Urinary bladder (tissue), 4 donors: ENCODE results near the gene MACROD2. TPM values are rescaled to one million over a fixed set of nuclear protein-coding genes. Genes with fewer than 3 reads are reported as not detected.

Source experiments
- DNase-seq: peaks from one replicate; pipeline ENCODE4 v3.0.0-alpha.2; 2015; ENCODE audit errors: extremely low spot score
- H3K27ac ChIP-seq: one replicate; pipeline ENCODE4 v1.5.1; 2013; ENCODE audit warnings: low read depth, mild to moderate bottlenecking, moderate library complexity
- H3K36me3 ChIP-seq: one replicate; pipeline ENCODE4 v1.6.1; 2013; ENCODE audit warnings: mild to moderate bottlenecking, moderate library complexity; ENCODE audit not compliant: insufficient read depth
- H3K4me1 ChIP-seq: one replicate; pipeline ENCODE4 v1.6.1; 2013; ENCODE audit warnings: mild to moderate bottlenecking, moderate library complexity; ENCODE audit not compliant: insufficient read depth
- H3K4me3 ChIP-seq: one replicate; pipeline ENCODE4 v1.5.1; 2013; ENCODE audit warnings: low read depth, low read length
- WGBS: extraction: QIAGEN DNeasy Blood & Tissue Kit; methylation state at CpG from one replicate; pipeline ENCODE4 v1.1.7; 2013; 5-methylcytosine and 5-hydroxymethylcytosine counted together
- polyA plus RNA-seq: library from polyadenylated mRNA; stranded (reverse); fragments of 200-250 nt; gene quantifications from one replicate; pipeline ENCODE4 v1.2.3, GENCODE V29; 2013
- total RNA-seq: library from RNA; depleted of rRNA; stranded (reverse); fragments of >200 nt; gene quantifications from one replicate; pipeline ENCODE4 v1.2.3, GENCODE V29; 2014
- donor health status: healthy with polysubstance abuse.
- donor health status: healthy.

The MACROD2 gene
- total and polyA plus RNA-seq, 2 donors = 3.0 to 28.2 TPM

DNA sequence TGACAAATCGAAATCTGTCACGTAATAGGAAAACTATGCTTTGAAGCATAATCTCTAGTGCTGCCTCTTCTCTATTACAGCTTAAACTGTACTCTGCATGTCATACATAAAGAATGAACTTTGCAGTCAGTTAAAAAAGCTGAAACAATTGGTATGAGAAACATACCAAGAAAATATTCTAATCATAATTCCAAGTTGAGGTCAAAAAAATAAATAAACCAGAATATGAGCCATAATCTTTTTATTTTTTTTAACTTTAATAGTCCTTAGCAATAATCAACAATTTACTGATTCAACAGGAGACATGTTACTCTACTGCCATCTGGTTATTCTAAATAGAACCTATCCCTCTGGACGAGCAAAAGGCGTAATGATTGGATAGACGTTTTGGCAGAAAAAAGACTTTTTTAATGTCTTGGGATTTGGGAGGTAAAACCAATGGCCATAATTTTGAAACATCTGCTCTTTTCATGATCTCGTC is 566.5 kb downstream of the MACROD2 start:
- Histone ChIP-seq H3K4me1 (no peaks in the 10 kb centered on the region), H3K36me3 (no peaks in the 10 kb centered on the region), H3K4me3 (no peak overlapping the region), H3K27ac (no peak overlapping the region)
- 42% methylated on average over 6 of the region's 6 CpGs for WGBS
- DNase-seq = no peak

DNA sequence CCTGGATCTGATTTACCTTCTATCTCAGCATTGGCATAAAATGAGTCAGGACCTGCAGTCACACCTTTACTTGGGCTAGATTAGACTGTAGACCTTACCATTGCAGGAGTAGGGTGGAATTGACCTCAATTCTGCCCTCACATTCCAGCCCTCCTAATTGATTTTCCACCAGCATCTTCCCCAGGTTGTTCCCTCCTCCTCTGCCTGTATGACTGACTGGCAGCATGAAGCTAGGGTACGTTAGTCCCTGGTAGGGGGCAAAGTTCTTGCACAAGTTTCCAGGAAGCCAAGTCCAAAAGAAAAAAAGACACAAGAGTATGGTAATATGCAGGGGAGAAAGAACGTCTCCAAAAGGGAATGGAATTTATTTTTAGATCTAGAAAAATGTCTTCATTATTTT is 567.7 kb downstream of the MACROD2 start:
- no peak overlapping the region for H3K4me3 ChIP-seq
- 88% methylated on average over 2 of the region's 2 CpGs for WGBS
- no peak for DNase-seq
- no peaks in the 10 kb centered on the region for H3K4me1 ChIP-seq
- no peak overlapping the region for H3K27ac ChIP-seq
- H3K36me3 ChIP-seq = no peaks in the 10 kb centered on the region

DNA sequence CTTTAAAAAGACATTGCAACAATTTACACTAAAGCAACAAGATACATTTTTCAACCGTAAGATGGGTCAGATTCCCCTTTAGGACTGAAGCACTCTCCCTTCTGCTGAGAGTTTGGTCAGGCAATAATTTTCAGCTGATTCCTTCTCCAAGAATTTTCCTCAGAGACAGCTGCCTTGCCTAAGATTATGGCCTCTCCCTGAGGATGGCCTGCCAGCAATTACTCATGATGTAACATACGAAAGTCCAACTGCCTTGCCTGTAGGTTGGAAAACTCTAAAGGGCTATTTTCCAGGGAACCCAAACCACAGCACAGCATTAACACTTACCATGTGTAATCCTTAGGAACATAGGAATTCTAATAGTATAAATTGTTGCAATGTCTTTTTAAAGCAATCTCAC is 571.2 kb downstream of the MACROD2 start:
- no peak for DNase-seq
- Histone ChIP-seq H3K36me3 (no peaks in the 10 kb centered on the region), H3K4me1 (no peaks in the 10 kb centered on the region), H3K4me3 (no peak overlapping the region), H3K27ac (no peak overlapping the region)
- 43% methylated on average over 2 of the region's 2 CpGs for WGBS

DNA sequence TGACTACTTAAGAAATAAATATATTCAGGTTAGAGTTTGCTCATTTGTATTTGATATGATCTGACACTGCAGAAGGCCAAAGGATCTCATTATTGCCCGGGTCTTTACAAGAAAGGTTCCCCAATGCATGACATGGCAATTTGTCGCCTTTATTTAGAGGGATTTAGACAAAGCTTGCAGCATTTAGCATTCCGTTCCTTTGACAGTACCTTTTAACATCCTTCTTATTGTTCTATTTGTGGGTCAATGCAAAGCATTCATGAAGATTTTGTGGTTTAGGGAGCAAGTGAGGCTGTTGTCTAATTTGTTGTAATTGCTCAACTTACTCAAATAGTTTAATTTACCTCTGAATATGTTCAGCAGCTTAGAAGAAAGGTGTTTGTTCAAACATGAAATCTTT is 572.9 kb downstream of the MACROD2 start:
- 75% methylated on average over 3 of the region's 3 CpGs for WGBS
- no peaks in the 10 kb centered on the region for H3K36me3 ChIP-seq
- DNase-seq = no peak

DNA sequence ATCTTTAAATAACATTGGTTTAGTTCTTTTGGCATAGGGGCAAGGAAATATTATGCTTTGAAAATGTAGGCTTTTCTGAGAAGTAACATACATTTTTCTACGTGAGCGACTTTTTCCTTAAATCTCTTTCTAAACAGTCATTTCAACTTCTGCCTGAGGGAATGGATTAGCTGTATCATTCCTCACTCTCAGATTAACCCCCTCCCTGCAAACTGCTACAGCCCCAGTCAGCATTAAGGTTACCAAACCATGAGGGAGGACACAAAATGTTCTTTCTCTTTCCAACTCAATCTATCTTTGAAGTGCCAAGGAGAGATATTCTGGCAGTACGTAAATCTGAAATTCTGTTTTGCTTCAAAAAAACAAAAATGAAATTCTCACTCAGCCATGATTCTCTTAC is 573.4 kb downstream of the MACROD2 start:
- DNase-seq = no peak
- no peak overlapping the region for H3K27ac ChIP-seq
- no peaks in the 10 kb centered on the region for H3K4me1 ChIP-seq
- 60% methylated on average over 3 of the region's 3 CpGs for WGBS
- H3K4me3 ChIP-seq = no peak overlapping the region
- no peaks in the 10 kb centered on the region for H3K36me3 ChIP-seq

More for the DNA sequence above, 572.9 kb downstream of the MACROD2 start:
- H3K27ac ChIP-seq = no peak overlapping the region
- H3K4me3 ChIP-seq = no peak overlapping the region
- H3K4me1 ChIP-seq = no peaks in the 10 kb centered on the region

DNA sequence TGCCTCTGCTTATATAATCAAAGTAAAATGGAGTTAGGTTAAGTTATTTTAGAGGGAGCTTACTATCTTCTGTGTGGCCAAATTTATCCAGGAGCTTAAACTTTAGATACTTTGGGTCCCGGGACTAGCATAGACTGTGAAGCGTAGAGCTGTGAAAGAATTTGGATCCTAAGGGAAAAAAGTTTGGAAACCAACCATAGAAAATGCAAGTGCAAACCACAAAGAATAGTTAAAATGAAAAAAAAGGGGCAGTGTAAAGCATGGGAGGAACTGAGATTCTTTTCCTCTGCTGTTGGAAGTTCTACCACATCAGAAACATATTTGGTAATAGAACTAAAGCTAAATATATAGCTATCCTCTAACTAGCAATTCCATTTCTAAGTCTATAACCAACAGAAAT is 574.3 kb downstream of the MACROD2 start:
- Histone ChIP-seq H3K4me3 (no peak overlapping the region), H3K27ac (no peak overlapping the region), H3K36me3 (no peaks in the 10 kb centered on the region), H3K4me1 (no peaks in the 10 kb centered on the region)
- DNase-seq = no peak
- WGBS = 92% methylated on average over 2 of the region's 2 CpGs

DNA sequence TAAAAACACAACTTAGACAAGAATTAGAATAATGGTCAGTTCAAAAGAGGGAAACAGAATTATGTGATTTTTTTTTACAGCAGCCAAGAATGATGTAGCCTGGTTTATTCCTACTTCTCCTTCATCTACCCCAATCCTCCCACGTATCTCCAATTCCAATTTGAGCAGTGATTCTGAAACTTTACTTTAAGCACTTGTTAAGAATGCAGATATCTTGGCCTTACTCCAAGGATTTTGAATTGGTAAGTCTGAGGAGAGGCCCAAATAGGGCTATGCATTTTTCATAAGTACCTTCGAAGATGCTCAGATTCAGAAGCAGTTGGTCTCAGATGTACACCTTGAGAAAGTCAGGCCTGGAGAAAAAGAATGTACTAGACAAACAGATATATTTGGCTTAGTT is 575.5 kb downstream of the MACROD2 start:
- no peak for DNase-seq
- Histone ChIP-seq H3K4me3 (no peak overlapping the region), H3K36me3 (no peaks in the 10 kb centered on the region), H3K27ac (no peak overlapping the region), H3K4me1 (no peaks in the 10 kb centered on the region)
- 41% methylated on average over 2 of the region's 2 CpGs for WGBS

DNA sequence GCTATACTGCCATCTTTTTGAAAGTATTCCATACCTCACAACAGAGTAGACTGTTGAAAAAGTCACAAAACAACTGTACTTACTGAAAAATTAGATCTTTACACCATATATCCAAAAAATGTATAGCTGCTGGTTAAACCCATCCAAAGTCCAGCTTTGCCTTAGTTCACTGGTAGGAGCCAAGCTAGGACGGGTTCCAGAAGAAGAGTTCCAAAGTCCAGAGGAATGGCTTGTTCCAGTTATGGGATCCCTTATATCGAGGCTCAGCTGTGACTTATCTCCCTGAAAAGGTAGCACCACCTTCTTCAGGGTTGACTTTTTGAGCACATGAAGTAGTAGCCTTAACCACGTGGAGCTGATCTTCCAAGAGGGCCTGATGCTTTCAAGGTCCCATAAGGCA is 578.4 kb downstream of the MACROD2 start:
- WGBS = 93% methylated on average over 3 of the region's 3 CpGs
- Histone ChIP-seq H3K27ac (no peak overlapping the region), H3K4me1 (no peaks in the 10 kb centered on the region), H3K4me3 (no peak overlapping the region), H3K36me3 (no peaks in the 10 kb centered on the region)
- DNase-seq = no peak

DNA sequence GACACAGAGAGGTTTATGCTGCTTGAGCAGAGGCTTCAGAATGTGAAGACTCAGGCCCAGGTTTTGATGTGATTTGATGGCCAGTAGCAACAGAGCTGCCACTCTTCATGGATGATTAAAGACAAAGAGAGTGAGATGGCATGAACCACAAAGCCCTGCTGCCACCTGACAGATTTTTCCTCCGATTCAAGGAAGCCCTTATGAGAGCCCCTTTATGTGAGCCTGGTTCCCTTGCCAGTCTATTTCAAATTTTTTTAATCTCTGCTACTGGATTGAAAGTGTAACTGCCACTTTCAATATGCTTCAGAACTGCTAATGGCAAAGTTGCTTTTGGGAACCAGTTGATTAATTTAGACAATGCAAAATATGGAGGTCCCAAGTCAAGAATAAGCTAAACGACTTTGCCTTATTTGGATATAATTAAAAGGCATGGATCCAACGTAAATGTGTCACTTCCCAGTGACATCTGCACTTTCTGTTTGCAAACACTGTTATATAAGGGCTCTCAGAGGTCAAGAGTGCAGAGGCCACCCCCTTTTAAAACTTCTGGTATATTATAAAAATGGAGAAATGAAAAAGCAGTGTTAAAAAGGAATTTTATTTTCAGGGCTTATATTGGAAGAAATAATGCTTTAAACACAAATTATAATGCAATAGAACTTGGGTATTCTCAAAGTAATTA is 581.0 kb downstream of the MACROD2 start:
- WGBS = 69% methylated on average over 3 of the region's 3 CpGs
- Histone ChIP-seq H3K27ac (no peak overlapping the region), H3K36me3 (no peaks in the 10 kb centered on the region), H3K4me3 (no peak overlapping the region), H3K4me1 (no peaks in the 10 kb centered on the region)
- DNase-seq = no peak

DNA sequence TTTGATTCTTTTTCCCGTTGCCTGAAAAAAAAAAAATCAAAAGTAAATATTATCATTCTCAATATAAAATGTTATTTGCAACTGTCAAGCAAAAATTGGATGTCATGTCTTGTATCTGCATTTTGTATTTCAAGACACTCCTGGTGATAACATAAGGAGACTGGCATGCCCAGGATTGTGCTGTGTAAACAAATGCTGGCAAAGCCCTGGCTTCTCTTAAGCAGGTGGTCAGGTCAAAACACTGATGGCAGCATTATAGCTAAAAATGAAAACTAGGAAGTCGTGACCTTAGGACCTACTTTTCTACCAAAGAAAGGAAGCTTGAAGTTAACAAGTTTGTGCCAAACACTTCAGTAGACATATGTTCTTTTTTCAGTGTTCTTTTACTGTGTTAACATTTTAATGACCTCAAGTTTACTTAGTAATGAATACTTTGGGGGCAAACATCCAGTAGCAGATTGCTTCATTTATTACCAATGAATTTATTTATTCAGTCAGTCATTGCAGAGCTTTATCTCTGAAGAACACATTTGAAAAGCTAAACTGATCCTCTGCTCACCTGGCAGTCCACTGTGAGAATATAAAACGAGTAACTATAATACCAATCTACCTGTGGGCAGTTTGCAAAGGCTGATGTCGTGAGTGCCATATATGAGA is 585.2 kb downstream of the MACROD2 start:
- H3K27ac ChIP-seq = no peak overlapping the region
- WGBS = 67% methylated on average over 4 of the region's 4 CpGs
- H3K4me3 ChIP-seq = no peak overlapping the region
- H3K4me1 ChIP-seq = no peaks in the 10 kb centered on the region
- no peaks in the 10 kb centered on the region for H3K36me3 ChIP-seq
- no peak for DNase-seq

DNA sequence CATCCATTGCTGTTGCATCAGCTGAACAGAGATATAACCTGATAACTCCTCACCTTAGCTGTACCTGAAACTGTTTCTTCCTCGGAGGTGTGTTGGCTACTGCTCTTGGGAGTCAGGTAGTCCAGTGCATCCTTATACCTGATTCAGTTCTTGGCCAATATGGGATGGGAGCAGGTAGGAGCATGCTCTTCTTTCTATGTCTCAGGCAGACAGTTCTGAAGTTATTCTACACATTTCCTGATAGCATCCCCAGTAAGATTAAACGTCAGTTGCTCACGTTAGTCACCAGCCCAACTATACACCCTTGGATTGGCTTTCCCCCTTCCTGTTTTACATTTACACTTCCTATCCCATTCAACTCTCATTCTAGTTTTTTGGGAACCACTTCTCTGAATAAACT is 586.4 kb downstream of the MACROD2 start:
- no peak overlapping the region for H3K27ac ChIP-seq
- no peak for DNase-seq
- no peak overlapping the region for H3K4me3 ChIP-seq
- no peaks in the 10 kb centered on the region for H3K36me3 ChIP-seq
- H3K4me1 ChIP-seq = no peaks in the 10 kb centered on the region
- WGBS = 75% methylated on average over 3 of the region's 3 CpGs

DNA sequence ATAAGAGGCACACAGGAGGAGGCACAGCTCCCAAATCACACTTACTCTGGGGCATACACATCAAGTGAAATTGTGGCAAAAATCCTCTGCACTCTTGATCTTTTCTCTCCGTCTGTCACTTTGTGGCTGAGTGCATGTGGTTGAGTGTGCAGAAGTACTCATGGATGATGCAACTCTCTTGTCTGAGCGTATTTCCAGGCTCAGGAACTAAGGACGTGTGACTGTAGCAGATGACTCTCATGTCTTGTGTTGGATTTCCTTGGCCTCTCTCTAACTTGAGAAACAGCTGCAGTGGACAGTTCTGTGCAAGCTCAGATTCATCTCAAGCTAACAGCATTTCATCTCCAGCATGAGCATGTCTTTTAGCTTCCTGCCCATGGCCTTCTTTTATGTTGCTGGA is 587.5 kb downstream of the MACROD2 start:
- Histone ChIP-seq H3K4me3 (no peak overlapping the region), H3K36me3 (no peaks in the 10 kb centered on the region), H3K4me1 (no peaks in the 10 kb centered on the region), H3K27ac (no peak overlapping the region)
- 81% methylated on average over 3 of the region's 3 CpGs for WGBS
- no peak for DNase-seq

DNA sequence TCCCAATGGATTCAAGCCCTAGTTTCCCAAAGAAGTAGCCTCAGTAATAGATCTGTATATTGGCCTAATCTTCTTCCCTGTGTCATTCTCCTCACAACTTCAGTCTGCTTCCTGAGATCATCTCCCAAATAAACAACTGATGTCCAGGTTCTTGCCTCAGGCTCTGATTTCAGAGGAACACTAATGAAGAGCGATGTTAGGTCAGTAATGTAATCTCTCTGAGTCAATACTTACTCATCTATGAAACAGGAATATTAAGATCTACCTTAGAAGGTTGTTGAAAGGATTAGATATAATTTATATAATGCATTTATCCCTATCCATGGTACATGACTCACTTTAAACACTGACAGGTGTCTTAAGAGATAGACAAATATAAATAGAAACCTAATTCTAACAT is 588.1 kb downstream of the MACROD2 start:
- Histone ChIP-seq H3K36me3 (no peaks in the 10 kb centered on the region), H3K27ac (no peak overlapping the region), H3K4me3 (no peak overlapping the region), H3K4me1 (no peaks in the 10 kb centered on the region)
- DNase-seq = no peak
- WGBS = 86% methylated on average over 1 of the region's 1 CpG

DNA sequence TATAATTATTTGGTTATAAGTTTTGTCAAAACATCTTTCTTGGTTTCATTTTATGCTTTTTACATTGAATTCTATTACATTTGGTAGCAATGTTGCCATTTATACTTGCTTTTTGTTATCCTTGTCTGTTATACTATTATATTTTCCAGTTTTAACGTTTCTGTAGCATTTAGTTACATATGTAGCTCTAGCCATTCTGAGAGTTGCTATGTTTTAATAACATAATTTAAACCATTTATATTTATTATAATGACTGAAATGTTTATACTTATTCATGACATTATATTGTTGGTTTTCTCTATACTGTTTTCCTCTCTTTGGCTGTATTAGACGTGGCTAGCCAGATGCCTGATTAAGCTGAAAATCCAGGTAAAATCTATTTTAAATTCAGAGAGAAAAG is 594.1 kb downstream of the MACROD2 start:
- H3K27ac ChIP-seq = no peak overlapping the region
- DNase-seq = no peak
- H3K4me1 ChIP-seq = no peaks in the 10 kb centered on the region
- WGBS = 71% methylated on average over 2 of the region's 2 CpGs
- H3K4me3 ChIP-seq = no peak overlapping the region
- H3K36me3 ChIP-seq = no peaks in the 10 kb centered on the region
